HepG2 (cell line): Measurements from ENCODE around the gene OSBPL9. TPM values are rescaled to one million over a fixed set of nuclear protein-coding genes. Genes with fewer than 3 reads are reported as not detected.

Experiments
- E2F1 ChIP-seq: sonication (generic); formaldehyde crosslinking; IDR thresholded peaks from 2 replicates; pipeline ENCODE4 v1.5.0; 2020; ENCODE audit warnings: missing genetic modification reagents
- FOSL1 ChIP-seq: sonication (generic); formaldehyde crosslinking; IDR thresholded peaks from 2 replicates; pipeline ENCODE4 v1.9.0; 2021; ENCODE audit warnings: missing genetic modification reagents, borderline replicate concordance
- FOXK2 ChIP-seq: fragments of 450-650 bp; IDR thresholded peaks from 2 replicates; pipeline ENCODE4 v1.6.1; 2016
- FOXP1 ChIP-seq, 2 experiments: fragments of 450-650 bp in 1 of 2; IDR thresholded peaks; 2 replicates each; pipeline ENCODE4 v1.6.1; 2017 to 2018; ENCODE audit warnings: antibody characterized with exemption in 1 of 2
- HBP1 ChIP-seq: IDR thresholded peaks from 2 replicates; pipeline ENCODE4 v1.6.1; 2016; ENCODE audit warnings: low read depth, control low read depth
- HMG20A ChIP-seq: IDR thresholded peaks from 2 replicates; pipeline ENCODE4 v1.6.1; 2016; ENCODE audit warnings: borderline replicate concordance
- KDM3A ChIP-seq: IDR thresholded peaks from 2 replicates; pipeline ENCODE4 v1.6.1; 2018; ENCODE audit warnings: low read depth, missing compliant biosample characterization
- MAFK ChIP-seq, 2 experiments: IDR thresholded peaks in 1 of 2; conservative IDR thresholded peaks in 1 of 2; 2 replicates each; pipeline ENCODE4 v1.6.1; 2011; ENCODE audit warnings: improper control_type of control experiment in 2 of 2, low read length in 2 of 2
- MATR3 ChIP-seq: sonication (generic); formaldehyde crosslinking; IDR thresholded peaks from 2 replicates; pipeline ENCODE4 v1.4.0; 2020; ENCODE audit warnings: missing genetic modification reagents
- MAZ ChIP-seq, 2 experiments: sonication (generic) in 1 of 2; formaldehyde crosslinking in 1 of 2; IDR thresholded peaks; 2 replicates each; pipeline versions ENCODE4 v1.5.0 to v1.6.1; 2012 to 2020; ENCODE audit warnings: low read depth in 2 of 2, mild to moderate bottlenecking in 2 of 2, borderline replicate concordance in 1 of 2, improper control_type of control experiment in 1 of 2, low read length in 1 of 2, missing genetic modification reagents in 1 of 2, moderate library complexity in 1 of 2
- NFE2L1 ChIP-seq: sonication (generic); formaldehyde crosslinking; IDR thresholded peaks from 2 replicates; pipeline ENCODE4 v1.4.0; 2020; ENCODE audit warnings: missing genetic modification reagents, mild to moderate bottlenecking, borderline replicate concordance
- NR2F1 ChIP-seq, 2 experiments: fragments of 450-650 bp in 1 of 2; formaldehyde crosslinking in 1 of 2; IDR thresholded peaks; 2 replicates each; pipeline versions ENCODE4 v1.5.0 to v1.6.1; 2016 to 2020; ENCODE audit warnings: mild to moderate bottlenecking in 1 of 2, missing compliant biosample characterization in 1 of 2, missing genetic modification reagents in 1 of 2, moderate library complexity in 1 of 2
- PAF1 ChIP-seq: IDR thresholded peaks from 2 replicates; pipeline ENCODE4 v1.6.1; 2016; ENCODE audit warnings: missing genetic modification reagents, missing compliant biosample characterization
- PCBP2 ChIP-seq: fragments of 200-400 bp; formaldehyde crosslinking; optimal IDR thresholded peaks from 2 replicates; pipeline ENCODE3; 2018; ENCODE audit warnings: low read length, low read depth; ENCODE audit not compliant: poor library complexity, severe bottlenecking
- POLR2AphosphoS2 ChIP-seq: IDR thresholded peaks from 2 replicates; pipeline ENCODE4 v1.6.1; 2011; ENCODE audit warnings: low read depth, low read length, improper control_type of control experiment
- RARG ChIP-seq: sonication (generic); formaldehyde crosslinking; IDR thresholded peaks from 2 replicates; pipeline ENCODE4 v1.4.0; 2020; ENCODE audit warnings: low read depth, mild to moderate bottlenecking, missing genetic modification reagents
- SKIL ChIP-seq: sonication (generic); formaldehyde crosslinking; IDR thresholded peaks from 2 replicates; pipeline ENCODE4 v1.8.0; 2022; ENCODE audit warnings: missing genetic modification reagents, mild to moderate bottlenecking, moderate library complexity, borderline replicate concordance
- ZBTB49 ChIP-seq: sonication (generic); formaldehyde crosslinking; IDR thresholded peaks from 2 replicates; pipeline ENCODE4 v1.4.0; 2020; ENCODE audit warnings: missing genetic modification reagents, borderline replicate concordance
- ZNF343 ChIP-seq: sonication (generic); formaldehyde crosslinking; IDR thresholded peaks from 2 replicates; pipeline ENCODE4 v1.4.0; 2020; ENCODE audit warnings: mild to moderate bottlenecking, missing genetic modification reagents
- ZNF44 ChIP-seq: sonication (generic); formaldehyde crosslinking; IDR thresholded peaks from 2 replicates; pipeline ENCODE4 v1.5.1; 2020; ENCODE audit warnings: mild to moderate bottlenecking, missing genetic modification reagents
- ZNF672 ChIP-seq: sonication (generic); formaldehyde crosslinking; IDR thresholded peaks from 2 replicates; pipeline ENCODE4 v1.8.1; 2022; ENCODE audit warnings: missing genetic modification reagents
- ZNF773 ChIP-seq: sonication (generic); formaldehyde crosslinking; IDR thresholded peaks from 2 replicates; pipeline ENCODE4 v1.4.0; 2020; ENCODE audit warnings: missing genetic modification reagents, borderline replicate concordance
- ZNF879 ChIP-seq: sonication (generic); formaldehyde crosslinking; IDR thresholded peaks from 2 replicates; pipeline ENCODE4 v1.8.1; 2023; ENCODE audit warnings: missing genetic modification reagents
- polyA plus RNA-seq, 8 experiments: library from polyadenylated mRNA; depleted of rRNA in 3 of 8; stranded (reverse) in 7 of 8; unstranded in 1 of 8; fragments of >200 nt; fragmentation: Illumina TruSeq in 4 of 8; extraction: Trizol in 4 of 8; gene quantifications; 2 replicates each; pipeline versions ENCODE4 v1.2.1 to v1.2.3, GENCODE V29; 2011 to 2016; ENCODE audit warnings: low read depth in 4 of 8, missing spikeins in 1 of 8, mixed read lengths in 1 of 8; ENCODE audit not compliant: insufficient read depth in 1 of 8
- total RNA-seq, 5 experiments: library from RNA; depleted of rRNA; stranded (reverse); fragments of >200 nt; fragmentation: Illumina TruSeq; extraction: Trizol; gene quantifications; 2 replicates each; pipeline ENCODE4 v1.2.3, GENCODE V29; 2016; ENCODE audit warnings: low read depth in 1 of 5

OSBPL9 gene
- total and polyA plus RNA-seq, 2 of the 13 experiments (the other 11 are each of a cell fraction or from before 2014, with no cell fraction given): 83.6 to 142 TPM

- 0 out of 2 replicates have a peak, but pooled peaks have one; percentile 47 for TF ChIP-seq HBP1
- no peak for TF ChIP-seq MAFK (conservative IDR thresholded peaks at IDR 0.05 in 1 of 2, IDR thresholded peaks at IDR 0.05 in 1 of 2; ENCODE audit: low read length in 2 of 2)
- TF ChIP-seq ZNF44 (CRISPR knock-in tag): no peak
- peak; percentile 94 for TF ChIP-seq HMG20A (CRISPR knock-in tag)
- no peak for TF ChIP-seq PAF1
- no peak for TF ChIP-seq NFE2L1 (CRISPR knock-in tag)
- TF ChIP-seq MAZ (IDR thresholded peaks at IDR 0.05; ENCODE audit: borderline replicate concordance, low read depth, low read length): no peak
- TF ChIP-seq MAZ (CRISPR knock-in tag; IDR thresholded peaks at IDR 0.05; ENCODE audit: low read depth): 0 out of 2 replicates have a peak, but pooled peaks have one; percentile 20
- TF ChIP-seq ZNF879 (CRISPR knock-in tag): no peak
- peak; percentile 89 for TF ChIP-seq FOXK2
- peak; percentile 77 for TF ChIP-seq SKIL (CRISPR knock-in tag)
- TF ChIP-seq POLR2AphosphoS2: no peak
- TF ChIP-seq FOSL1 (CRISPR knock-in tag): peak; percentile 58; the same call in 1 of the 2 replicates
- no peak for TF ChIP-seq ZNF672 (CRISPR knock-in tag)
- TF ChIP-seq PCBP2: no peak
- TF ChIP-seq MATR3 (CRISPR knock-in tag): no peak
- TF ChIP-seq E2F1: no peak
- TF ChIP-seq ZNF773 (CRISPR knock-in tag): no peak
- no peak for TF ChIP-seq ZNF343 (CRISPR knock-in tag)
- no peak for TF ChIP-seq KDM3A (CRISPR knock-in tag)
- no peak for TF ChIP-seq RARG
- TF ChIP-seq ZBTB49 (CRISPR knock-in tag): no peak
- TF ChIP-seq NR2F1 (CRISPR knock-in tag; IDR thresholded peaks at IDR 0.05): no peak
- peak; percentile 91 for TF ChIP-seq FOXP1 (IDR thresholded peaks at IDR 0.05)
- peak; percentile 98 for TF ChIP-seq FOXP1 (CRISPR knock-in tag; IDR thresholded peaks at IDR 0.05)
Measured at GRCh38 chr1:51690285-51690961, 73.5 kb downstream of the OSBPL9 start (continued).
